ENCODE data around the gene TNNT2. TPM values are rescaled to one million over a fixed set of nuclear protein-coding genes. Genes with fewer than 3 reads are reported as not detected.

The TNNT2 gene
- total and polyA plus RNA-seq, 2 of the 4 experiments (the other 2 are of a cell fraction) = 0.18 to 1.2 TPM

- WGBS, 2 experiments (ENCODE audit: extremely low coverage in 2 of 2, insufficient read length in 1 of 2) = 55% methylated on average over 5 of the region's 15 CpGs; no CpG with 5 or more reads in 1 of the 2 experiments
- no peaks in the 10 kb centered on the region for H4K20me1 ChIP-seq (ENCODE audit: insufficient read depth, low read length)
- H3K4ac ChIP-seq (ENCODE audit: low read depth, low read length) = no peak overlapping the region
- H2BK15ac ChIP-seq (ENCODE audit: low read depth, low read length) = no peak overlapping the region
- H3K56ac ChIP-seq (ENCODE audit: extremely low read depth, insufficient read depth, low read length) = no peak overlapping the region
- no peak overlapping the region for H3K27ac ChIP-seq (ENCODE audit: insufficient read depth, low read length)
- no peak overlapping the region for H3K18ac ChIP-seq (ENCODE audit: low read depth, low read length)
- no peak overlapping the region for H3K14ac ChIP-seq (replicated peaks; ENCODE audit: low read depth, low read length)
- no peak overlapping the region for H2BK5ac ChIP-seq (ENCODE audit: low read depth, low read length, poor library complexity, severe bottlenecking)
- dilution Hi-C loops (cut with HindIII; ENCODE audit: low sequenced_read_pairs, unreplicated experiment) (no loop called here), intact Hi-C loops (cut with micrococcal nuclease) (no loop called here), in situ Hi-C loops (cut with MboI; ENCODE audit: low sequenced_read_pairs) (no loop called here)
- ATAC-seq (ENCODE audit: low read depth) (no peak), DNase-seq (no peak)
- no peak overlapping the region for H3K23ac ChIP-seq (ENCODE audit: low read depth, low read length)
- H3K9me1 ChIP-seq (ENCODE audit: insufficient read depth, low read length) = no peaks in the 10 kb centered on the region; the same call in 1 of the 2 replicates
- H2BK120ac ChIP-seq (ENCODE audit: low read depth, low read length) = no peak overlapping the region
- H4K8ac ChIP-seq (ENCODE audit: low read depth in 2 of 2, low read length in 2 of 2) = no peak overlapping the region
- no peak overlapping the region for H2AK9ac ChIP-seq (replicated peaks; ENCODE audit: low read depth, low read length, poor library complexity)
- CTCF ChIA-PET = no interaction called here
- H3K9me3 ChIP-seq (ENCODE audit: control insufficient read depth, insufficient read depth, low read length) = peaks cover 5% of the 10 kb centered on the region
- peaks cover 32% of the 10 kb centered on the region for H3K27me3 ChIP-seq (ENCODE audit: control insufficient read depth, insufficient read depth, low read length)
- no peak overlapping the region for H4K5ac ChIP-seq (ENCODE audit: low read depth, low read length)
- no peaks in the 10 kb centered on the region for H3K79me1 ChIP-seq (ENCODE audit: low read depth in 1 of 2, low read length in 2 of 2)
- no peak overlapping the region for H2AK5ac ChIP-seq (ENCODE audit: low read depth, low read length)
- H3K4me3 ChIP-seq (ENCODE audit: insufficient read depth, low read depth, low read length) = no peak overlapping the region
- no peak overlapping the region for H3K9ac ChIP-seq (ENCODE audit: low read depth, low read length)
- H3K36me3 ChIP-seq (ENCODE audit: control insufficient read depth, insufficient read depth, low read length) = no peaks in the 10 kb centered on the region
- POLR2A ChIA-PET (ENCODE audit: unreplicated experiment) = no interaction called here
- H2AFZ ChIP-seq (replicated peaks; ENCODE audit: low read length, poor library complexity) = no peak overlapping the region
- no peak overlapping the region for H4K91ac ChIP-seq (ENCODE audit: insufficient read depth, low read depth, low read length)
- no peaks in the 10 kb centered on the region for H3K4me1 ChIP-seq (ENCODE audit: control insufficient read depth, insufficient read depth, low read length)
- H3K4me2 ChIP-seq (ENCODE audit: low read depth, low read length) = no peak overlapping the region
- no TSS peak for BruUV-seq (replicated peaks)
- no peak for TF ChIP-seq POLR2A (IDR thresholded peaks at IDR 0.05; ENCODE audit: low read depth, low read length)
- TF ChIP-seq MXI1 (IDR thresholded peaks at IDR 0.05; ENCODE audit: borderline replicate concordance, low read depth, low read length) = no peak
- no peak for TF ChIP-seq CEBPB (IDR thresholded peaks at IDR 0.05; ENCODE audit: low read depth, low read length)
- no peak for TF ChIP-seq CTCF (conservative IDR thresholded peaks at IDR 0.05; ENCODE audit: low read depth, low read length)
- TF ChIP-seq RAD21 (IDR thresholded peaks at IDR 0.05; ENCODE audit: low read length) = no peak
- no peak for TF ChIP-seq ELK1 (IDR thresholded peaks at IDR 0.05; ENCODE audit: borderline replicate concordance, low read depth, low read length)
- TF ChIP-seq MAFK (IDR thresholded peaks at IDR 0.05; ENCODE audit: low read depth, low read length) = no peak
- no peak for TF ChIP-seq CHD1 (IDR thresholded peaks at IDR 0.05; ENCODE audit: low read depth, low read length)
- TF ChIP-seq USF2 (IDR thresholded peaks at IDR 0.05; ENCODE audit: low read depth, low read length) = no peak
- no peak for TF ChIP-seq NFE2L2 (IDR thresholded peaks at IDR 0.05; ENCODE audit: low read depth, low read length)
- no peak for TF ChIP-seq FOS (IDR thresholded peaks at IDR 0.05; ENCODE audit: low read depth, low read length)
- no peak for TF ChIP-seq BHLHE40 (IDR thresholded peaks at IDR 0.05; ENCODE audit: low read depth, low read length)
- TF ChIP-seq MAZ (IDR thresholded peaks at IDR 0.05; ENCODE audit: borderline replicate concordance, low read depth, low read length) = no peak
- H2BK20ac ChIP-seq (ENCODE audit: low read depth, low read length) = no peak overlapping the region
Observed at GRCh38 chr1:201426479-201427310, 49.2 kb upstream of the TNNT2 start.

All from IMR-90 (cell line).